Hepatocyte (in vitro differentiated cells): ENCODE data around the gene TFEB. TPM values are rescaled to one million over a fixed set of nuclear protein-coding genes. Genes with fewer than 3 reads are reported as not detected.

Experiments
- DNase-seq: peaks from one replicate; pipeline ENCODE4 v3.0.0-alpha.2; 2016; ENCODE audit warnings: low spot score
- H2AFZ ChIP-seq: fragments of 200-600 bp; sonication (generic); 2 replicates; pipeline ENCODE4 v1.6.0; 2016; ENCODE audit warnings: antibody characterized with exemption, mild to moderate bottlenecking
- H3K27ac ChIP-seq: fragments of 200-600 bp; sonication (generic); 2 replicates; pipeline ENCODE4 v1.5.1; 2016; ENCODE audit warnings: mild to moderate bottlenecking
- H3K27me3 ChIP-seq: fragments of 200-600 bp; sonication (generic); 2 replicates; pipeline ENCODE4 v1.6.1; 2016
- H3K36me3 ChIP-seq: fragments of 200-600 bp; sonication (generic); replicated peaks from 2 replicates; pipeline ENCODE4 v1.5.1; 2016; ENCODE audit warnings: low read depth; ENCODE audit not compliant: insufficient read depth
- H3K4me1 ChIP-seq: fragments of 200-600 bp; sonication (generic); 2 replicates; pipeline ENCODE4 v1.5.1; 2016; ENCODE audit warnings: mild to moderate bottlenecking, moderate library complexity; ENCODE audit not compliant: insufficient read depth
- H3K4me2 ChIP-seq: fragments of 200-600 bp; sonication (generic); 2 replicates; pipeline ENCODE4 v1.6.0; 2016
- H3K4me3 ChIP-seq: fragments of 200-600 bp; sonication (generic); 2 replicates; pipeline ENCODE4 v1.5.1; 2016; ENCODE audit warnings: mild to moderate bottlenecking
- H3K79me2 ChIP-seq: fragments of 200-600 bp; sonication (generic); 2 replicates; pipeline ENCODE4 v1.6.0; 2017; ENCODE audit warnings: mild to moderate bottlenecking
- H3K9me2 ChIP-seq: fragments of 200-600 bp; sonication (generic); replicated peaks from 2 replicates; pipeline ENCODE4 v1.6.0; 2017; ENCODE audit warnings: mild to moderate bottlenecking; ENCODE audit not compliant: insufficient read depth
- H3K9me3 ChIP-seq: fragments of 200-600 bp; sonication (generic); 2 replicates; pipeline ENCODE4 v1.5.1; 2016; ENCODE audit warnings: low read depth, mild to moderate bottlenecking
- H4K20me1 ChIP-seq: fragments of 200-600 bp; sonication (generic); 2 replicates; pipeline ENCODE4 v1.6.0; 2016; ENCODE audit warnings: mild to moderate bottlenecking; ENCODE audit not compliant: insufficient read depth, poor library complexity, severe bottlenecking
- EZH2 ChIP-seq: fragments of 200-600 bp; sonication (generic); IDR thresholded peaks from 2 replicates; pipeline ENCODE4 v1.6.1; 2016; ENCODE audit warnings: antibody characterized with exemption, mild to moderate bottlenecking, borderline replicate concordance
- EZH2phosphoT487 ChIP-seq: fragments of 200-600 bp; sonication (generic); IDR thresholded peaks from one replicate; pipeline ENCODE4 v1.6.1; 2018; ENCODE audit warnings: antibody characterized with exemption, mild to moderate bottlenecking, low read depth, moderate library complexity; ENCODE audit not compliant: unreplicated experiment, severe bottlenecking
- WGBS: methylation state at CpG from one replicate; pipeline ENCODE4 v1.1.6; 2016; ENCODE audit warnings: low lambda C conversion rate; ENCODE audit errors: missing lambda C conversion rate; 5-methylcytosine and 5-hydroxymethylcytosine counted together
- polyA plus RNA-seq: library from polyadenylated mRNA; unstranded; fragments of >200 nt; fragmentation: Nextera tagmentation; extraction: Ambion mirVana; gene quantifications from 2 replicates; pipeline ENCODE4 v1.2.1, GENCODE V29; 2016
- total RNA-seq: library from RNA; depleted of rRNA; stranded (reverse); fragments of >200 nt; gene quantifications from 2 replicates; pipeline ENCODE4 v1.2.3, GENCODE V29; 2014
- TF ChIP-seq, protein P1 (sequence below): fragments of 200-600 bp; sonication (generic); IDR thresholded peaks from 2 replicates; pipeline ENCODE4 v1.5.1; 2016; ENCODE audit warnings: antibody characterized with exemption, mild to moderate bottlenecking; ENCODE audit not compliant: poor library complexity

The TFEB gene
- total and polyA plus RNA-seq, 2 experiments from 2014 or later, result 14.2 to 32.7 TPM

DNA sequence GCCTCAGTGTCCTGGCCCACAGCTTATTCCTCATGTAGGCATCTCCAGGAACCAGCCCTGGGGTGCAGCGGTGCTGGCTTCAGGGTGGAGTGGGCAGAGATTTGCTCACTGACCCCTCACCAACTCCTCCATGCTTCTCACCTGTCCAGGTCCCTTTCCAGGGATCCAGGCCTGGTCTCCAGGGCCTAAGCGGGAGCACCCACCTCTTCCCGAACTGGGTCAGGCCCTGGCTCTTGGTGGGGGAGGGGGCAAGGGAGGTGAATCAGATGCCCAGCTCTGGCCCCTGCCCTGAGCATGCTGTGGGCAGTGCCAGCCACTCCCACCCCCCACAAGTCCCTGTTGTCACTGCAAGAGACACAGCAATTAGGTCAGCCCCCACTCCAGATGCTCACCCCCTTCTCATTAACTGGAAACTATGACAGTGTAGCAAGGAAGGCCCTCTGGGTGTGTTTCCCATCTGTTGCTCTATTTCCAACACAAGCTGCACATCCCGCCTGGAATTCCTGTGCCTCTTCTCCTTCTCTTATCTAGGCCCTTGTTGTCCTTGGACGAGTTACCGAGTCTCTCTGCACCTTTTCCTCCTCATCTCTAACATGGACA is 60.1 kb downstream of the TFEB start:
- H3K4me2 ChIP-seq, result no peak overlapping the region
- no peaks in the 10 kb centered on the region for H3K9me3 ChIP-seq
- no peaks in the 10 kb centered on the region for H4K20me1 ChIP-seq
- no peaks in the 10 kb centered on the region for H3K79me2 ChIP-seq
- 81% methylated on average over 6 of the region's 6 CpGs for WGBS
- H2AFZ ChIP-seq, result no peak overlapping the region
- no peak overlapping the region for H3K4me3 ChIP-seq
- DNase-seq, result no peak
- H3K9me2 ChIP-seq, result no peaks in the 10 kb centered on the region
- no peaks in the 10 kb centered on the region for H3K36me3 ChIP-seq
- TF ChIP-seq, protein P1, sequence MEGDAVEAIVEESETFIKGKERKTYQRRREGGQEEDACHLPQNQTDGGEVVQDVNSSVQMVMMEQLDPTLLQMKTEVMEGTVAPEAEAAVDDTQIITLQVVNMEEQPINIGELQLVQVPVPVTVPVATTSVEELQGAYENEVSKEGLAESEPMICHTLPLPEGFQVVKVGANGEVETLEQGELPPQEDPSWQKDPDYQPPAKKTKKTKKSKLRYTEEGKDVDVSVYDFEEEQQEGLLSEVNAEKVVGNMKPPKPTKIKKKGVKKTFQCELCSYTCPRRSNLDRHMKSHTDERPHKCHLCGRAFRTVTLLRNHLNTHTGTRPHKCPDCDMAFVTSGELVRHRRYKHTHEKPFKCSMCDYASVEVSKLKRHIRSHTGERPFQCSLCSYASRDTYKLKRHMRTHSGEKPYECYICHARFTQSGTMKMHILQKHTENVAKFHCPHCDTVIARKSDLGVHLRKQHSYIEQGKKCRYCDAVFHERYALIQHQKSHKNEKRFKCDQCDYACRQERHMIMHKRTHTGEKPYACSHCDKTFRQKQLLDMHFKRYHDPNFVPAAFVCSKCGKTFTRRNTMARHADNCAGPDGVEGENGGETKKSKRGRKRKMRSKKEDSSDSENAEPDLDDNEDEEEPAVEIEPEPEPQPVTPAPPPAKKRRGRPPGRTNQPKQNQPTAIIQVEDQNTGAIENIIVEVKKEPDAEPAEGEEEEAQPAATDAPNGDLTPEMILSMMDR, result no peak
- no peak for TF ChIP-seq EZH2phosphoT487
- no peak for TF ChIP-seq EZH2
- H3K27me3 ChIP-seq, result peaks cover 3% of the 10 kb centered on the region
- H3K4me1 ChIP-seq, result no peaks in the 10 kb centered on the region
- H3K27ac ChIP-seq, result no peak overlapping the region

DNA sequence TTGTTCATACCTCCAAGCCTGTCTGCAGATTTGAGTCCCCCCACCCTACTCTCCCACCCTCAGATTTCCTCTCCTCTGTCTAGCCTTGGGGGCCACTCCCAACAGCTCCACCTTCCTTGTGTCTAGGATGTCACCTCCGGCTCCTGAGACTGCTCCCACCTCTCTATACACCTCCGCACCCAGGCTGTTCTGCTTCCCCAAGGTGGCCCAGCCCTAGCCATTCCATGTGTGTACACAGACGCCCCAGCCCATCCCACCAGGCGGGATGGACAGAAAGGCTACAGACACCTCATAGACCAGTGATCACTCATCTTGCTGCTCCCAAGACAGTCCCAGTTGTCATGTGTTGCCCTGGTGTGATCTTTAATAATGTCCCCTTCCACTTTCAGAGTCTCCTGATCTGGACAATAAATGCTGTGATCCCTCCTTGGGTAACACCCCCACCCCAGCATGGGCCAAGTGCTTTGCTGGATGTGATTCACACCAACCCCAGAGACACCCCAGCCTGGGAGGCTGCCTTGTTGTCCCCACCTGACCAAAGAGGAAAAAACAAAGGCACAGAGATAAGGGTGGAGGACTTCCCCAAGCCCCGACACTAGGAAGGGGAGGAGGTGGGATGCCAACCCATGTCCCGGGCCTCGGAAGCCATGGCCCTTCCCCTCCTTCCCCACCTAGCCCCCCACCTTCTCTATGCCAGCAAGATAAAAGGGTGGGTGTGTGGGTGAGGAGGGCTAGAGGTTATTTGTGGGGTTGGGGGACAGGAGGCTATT is 61.0 kb downstream of the TFEB start:
- TF ChIP-seq EZH2phosphoT487 (no peak), EZH2 (no peak)
- TF ChIP-seq, protein P1, result no peak
- no peak for DNase-seq
- Histone ChIP-seq H3K27me3 (peaks cover 3% of the 10 kb centered on the region), H3K4me1 (no peaks in the 10 kb centered on the region), H3K36me3 (no peaks in the 10 kb centered on the region), H3K9me3 (no peaks in the 10 kb centered on the region), H3K79me2 (no peaks in the 10 kb centered on the region), H4K20me1 (no peaks in the 10 kb centered on the region), H3K27ac (no peak overlapping the region), H2AFZ (no peak overlapping the region), H3K4me3 (no peak overlapping the region), H3K4me2 (no peak overlapping the region), H3K9me2 (no peaks in the 10 kb centered on the region)
- 83% methylated on average over 7 of the region's 7 CpGs for WGBS

DNA sequence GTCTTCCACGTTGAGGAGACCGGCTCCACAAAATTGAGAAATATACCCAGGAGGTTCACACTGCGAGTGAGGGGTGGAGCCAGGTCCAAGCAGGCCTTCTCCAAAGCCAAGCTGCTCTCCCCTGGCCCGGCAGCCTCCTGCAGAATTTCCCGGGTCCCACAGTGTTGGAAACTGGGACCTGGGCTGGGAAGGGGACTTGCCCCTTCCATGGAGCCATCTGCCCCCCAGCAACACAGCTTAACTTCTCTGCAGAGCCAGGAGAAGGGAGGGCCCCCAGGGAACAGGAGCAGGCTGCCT is 61.8 kb downstream of the TFEB start:
- Histone ChIP-seq H3K79me2 (no peaks in the 10 kb centered on the region), H3K27me3 (peaks cover 3% of the 10 kb centered on the region), H3K4me3 (no peak overlapping the region), H3K4me1 (no peaks in the 10 kb centered on the region), H3K36me3 (no peaks in the 10 kb centered on the region), H2AFZ (no peak overlapping the region), H3K9me3 (no peaks in the 10 kb centered on the region), H3K9me2 (no peaks in the 10 kb centered on the region), H3K4me2 (no peak overlapping the region), H3K27ac (no peak overlapping the region), H4K20me1 (no peaks in the 10 kb centered on the region)
- no peak for DNase-seq
- 74% methylated on average over 5 of the region's 5 CpGs for WGBS
- TF ChIP-seq EZH2phosphoT487 (no peak), EZH2 (no peak)
- TF ChIP-seq, protein P1, result no peak
